Epithelial cell of prostate (primary cell): ENCODE results near the gene TEPSIN.
"Not testable (repeated sequence)": the region's sequence is repeated elsewhere in the genome, so short reads cannot be mapped to it uniquely, and the experiment has no call there.

ENCODE experiments used
- DNase-seq: peaks from one replicate; pipeline ENCODE4 v3.0.0-alpha.2; 2011; ENCODE audit warnings: low read depth, low spot score
- H3K27ac ChIP-seq: fragments of 450-650 bp; 2 replicates; pipeline ENCODE4 v1.5.1; 2017; ENCODE audit warnings: mild to moderate bottlenecking

Gene TEPSIN

GRCh38 chr17:81227630-81228029, 11.2 kb downstream of the TEPSIN start:
- DNase-seq, H3K27ac ChIP-seq: not testable (repeated sequence)

GRCh38 chr17:81223762-81224130, 15.1 kb downstream of the TEPSIN start:
- DNase-seq = no peak
- no peak overlapping the region for H3K27ac ChIP-seq

GRCh38 chr17:81222906-81223761, 15.7 kb downstream of the TEPSIN start, which contains the start of gene CEP131:
TSS of gene CEP131 (minus strand) at chr17:81222965. CDS start at chr17:81220056, 2,909 bp downstream.
- no peak within 1 kb of the TSS for H3K27ac ChIP-seq
- DNase-seq = peak; percentile 89

GRCh38 chr17:81222620-81222905, 16.3 kb downstream of the TEPSIN start:
- no peak overlapping the region for H3K27ac ChIP-seq
- no peak for DNase-seq

- no peak overlapping the region for H3K27ac ChIP-seq
- DNase-seq = no peak
These were observed 16.8 kb downstream of the TEPSIN start for GRCh38 chr17:81221842-81222619.

- no peak overlapping the region for H3K27ac ChIP-seq
- no peak for DNase-seq
These were observed 17.4 kb downstream of the TEPSIN start for GRCh38 chr17:81221371-81221841.

GRCh38 chr17:81219476-81220180, 19.2 kb downstream of the TEPSIN start:
- H3K27ac ChIP-seq = no peak overlapping the region
- DNase-seq = no peak

GRCh38 chr17:81218991-81219390, 19.9 kb downstream of the TEPSIN start:
- no peak for DNase-seq
- H3K27ac ChIP-seq = no peak overlapping the region

GRCh38 chr17:81218459-81218858, 20.4 kb downstream of the TEPSIN start:
- no peak for DNase-seq
- H3K27ac ChIP-seq = no peak overlapping the region

- no peak overlapping the region for H3K27ac ChIP-seq
- DNase-seq = no peak
These were observed 21.4 kb downstream of the TEPSIN start for GRCh38 chr17:81217491-81217890.

GRCh38 chr17:81213978-81214377, 24.9 kb downstream of the TEPSIN start:
- no peak overlapping the region for H3K27ac ChIP-seq
- DNase-seq = no peak

GRCh38 chr17:81212365-81212764, 26.5 kb downstream of the TEPSIN start:
- H3K27ac ChIP-seq = no peak overlapping the region
- DNase-seq = no peak

GRCh38 chr17:81210868-81211267, 28.0 kb downstream of the TEPSIN start:
- no peak for DNase-seq

GRCh38 chr17:81210466-81210865, 28.4 kb downstream of the TEPSIN start:
- H3K27ac ChIP-seq = no peak overlapping the region
- DNase-seq = no peak

More at GRCh38 chr17:81210868-81211267, 28.0 kb downstream of the TEPSIN start:
- H3K27ac ChIP-seq = no peak overlapping the region

GRCh38 chr17:81209141-81209540, 29.7 kb downstream of the TEPSIN start:
- DNase-seq = no peak
- H3K27ac ChIP-seq = no peak overlapping the region

- H3K27ac ChIP-seq = no peak overlapping the region
- DNase-seq = no peak
These were observed 30.2 kb downstream of the TEPSIN start for GRCh38 chr17:81208651-81209050.

- no peak overlapping the region for H3K27ac ChIP-seq
- DNase-seq = no peak
These were observed 31.0 kb downstream of the TEPSIN start for GRCh38 chr17:81207610-81208581.

GRCh38 chr17:81206657-81207056, 32.2 kb downstream of the TEPSIN start:
- no peak overlapping the region for H3K27ac ChIP-seq
- DNase-seq = no peak

GRCh38 chr17:81206166-81206565, 32.7 kb downstream of the TEPSIN start:
- no peak for DNase-seq
- no peak overlapping the region for H3K27ac ChIP-seq

GRCh38 chr17:81204578-81204977, 34.3 kb downstream of the TEPSIN start:
- no peak for DNase-seq
- no peak overlapping the region for H3K27ac ChIP-seq
